Measurements from ENCODE around the gene EMILIN3.
A peak's percentile ranks its signal among the peaks of the same experiment; 100 is the strongest.

Gene EMILIN3

GRCh38 chr20:41342474-41343464 lies 23.8 kb downstream of the EMILIN3 start:
- DNase-seq (no peak), ATAC-seq (ENCODE audit: insufficient read depth, low read depth) (no peak)
- H2AFZ ChIP-seq (ENCODE audit: low read depth, low read length): no peak overlapping the region
- peaks cover 9% of the 10 kb centered on the region for H3K4me1 ChIP-seq (ENCODE audit: insufficient read depth, low read length)
- H3K36me3 ChIP-seq (ENCODE audit: insufficient read depth, low read length): no peaks in the 10 kb centered on the region
- TF ChIP-seq CTCF (IDR thresholded peaks at IDR 0.05; ENCODE audit: borderline replicate concordance, extremely low read depth, low read length, poor library complexity, severe bottlenecking): no peak
- no peak for TF ChIP-seq EZH2 (IDR thresholded peaks at IDR 0.05; ENCODE audit: borderline replicate concordance, low read depth, low read length, severe bottlenecking)
- no peaks in the 10 kb centered on the region for H3K27me3 ChIP-seq (ENCODE audit: insufficient read depth, low read length, poor library complexity)
- peaks cover 8% of the 10 kb centered on the region; the same call in 1 of the 2 replicates for H4K20me1 ChIP-seq (ENCODE audit: insufficient read depth, low read length)
- no peak overlapping the region for H3K4me3 ChIP-seq (ENCODE audit: low read depth in 1 of 2, low read length in 2 of 2)
- no peak overlapping the region for H3K27ac ChIP-seq (ENCODE audit: low read length)
- no peaks in the 10 kb centered on the region for H3K9me3 ChIP-seq (ENCODE audit: insufficient read depth, low read length, severe bottlenecking)
- no peak overlapping the region for H3K4me2 ChIP-seq (ENCODE audit: insufficient read depth, low read length)
- no peak overlapping the region for H3K9ac ChIP-seq (ENCODE audit: low read depth, low read length)
- no peaks in the 10 kb centered on the region for H3K79me2 ChIP-seq (ENCODE audit: insufficient read depth, low read length)

- Histone ChIP-seq H3K79me2 (ENCODE audit: insufficient read depth, low read length) (no peaks in the 10 kb centered on the region), H3K4me3 (ENCODE audit: low read depth in 1 of 2, low read length in 2 of 2) (no peak within 1 kb of the TSS), H3K9me3 (ENCODE audit: insufficient read depth, low read length, severe bottlenecking) (no peaks in the 10 kb centered on the region), H3K27ac (ENCODE audit: low read length) (no peak within 1 kb of the TSS), H4K20me1 (ENCODE audit: insufficient read depth, low read length) (peaks cover 3% of the 10 kb centered on the region; the same call in 1 of the 2 replicates), H3K36me3 (ENCODE audit: insufficient read depth, low read length) (no peaks in the 10 kb centered on the region), H3K9ac (ENCODE audit: low read depth, low read length) (no peak within 1 kb of the TSS), H3K4me2 (ENCODE audit: insufficient read depth, low read length) (peak within 1 kb of the TSS; percentile 15; the same call in 1 of the 2 replicates), H3K4me1 (ENCODE audit: insufficient read depth, low read length) (peaks cover 9% of the 10 kb centered on the region), H2AFZ (ENCODE audit: low read depth, low read length) (no peak within 1 kb of the TSS), H3K27me3 (ENCODE audit: insufficient read depth, low read length, poor library complexity) (no peaks in the 10 kb centered on the region)
- TF ChIP-seq EZH2 (IDR thresholded peaks at IDR 0.05; ENCODE audit: borderline replicate concordance, low read depth, low read length, severe bottlenecking) (no peak), CTCF (IDR thresholded peaks at IDR 0.05; ENCODE audit: borderline replicate concordance, extremely low read depth, low read length, poor library complexity, severe bottlenecking) (no peak)
- ATAC-seq (ENCODE audit: insufficient read depth, low read depth): peak; percentile 48
- DNase-seq: peak; percentile 21
Measured at GRCh38 chr20:41340327-41341055, 26.1 kb downstream of the EMILIN3 start, which contains the start of gene LPIN3. LPIN3 (plus strand) TSS chr20:41340821; CDS start chr20:41345804, 4,983 bp downstream.

- Histone ChIP-seq H3K9ac (ENCODE audit: low read depth, low read length) (no peak overlapping the region), H4K20me1 (ENCODE audit: insufficient read depth, low read length) (no peaks in the 10 kb centered on the region), H3K4me1 (ENCODE audit: insufficient read depth, low read length) (peaks cover 9% of the 10 kb centered on the region), H2AFZ (ENCODE audit: low read depth, low read length) (no peak overlapping the region), H3K79me2 (ENCODE audit: insufficient read depth, low read length) (no peaks in the 10 kb centered on the region), H3K27me3 (ENCODE audit: insufficient read depth, low read length, poor library complexity) (no peaks in the 10 kb centered on the region), H3K4me3 (ENCODE audit: low read depth in 1 of 2, low read length in 2 of 2) (no peak overlapping the region), H3K27ac (ENCODE audit: low read length) (no peak overlapping the region), H3K9me3 (ENCODE audit: insufficient read depth, low read length, severe bottlenecking) (no peaks in the 10 kb centered on the region), H3K36me3 (ENCODE audit: insufficient read depth, low read length) (no peaks in the 10 kb centered on the region), H3K4me2 (ENCODE audit: insufficient read depth, low read length) (peak overlapping the region; percentile 15; the same call in 1 of the 2 replicates)
- ATAC-seq (ENCODE audit: insufficient read depth, low read depth) (peak; percentile 89), DNase-seq (peak; percentile 75)
- TF ChIP-seq EZH2 (IDR thresholded peaks at IDR 0.05; ENCODE audit: borderline replicate concordance, low read depth, low read length, severe bottlenecking): no peak
- TF ChIP-seq CTCF (IDR thresholded peaks at IDR 0.05; ENCODE audit: borderline replicate concordance, extremely low read depth, low read length, poor library complexity, severe bottlenecking): peak; percentile 99
Measured at GRCh38 chr20:41339957-41340326, 26.7 kb downstream of the EMILIN3 start.

Measured in DND-41 (cell line).